Vagina (tissue), 2 donors: ENCODE results near the gene BAG5.

Experiments used
- CTCF ChIP-seq, 3 experiments: fragments of 450-650 bp in 2 of 3; fragments of 200-600 bp in 1 of 3; sonication (generic) in 1 of 3; IDR thresholded peaks; one replicate each; pipeline ENCODE4 v1.5.1; 2017 to 2019; ENCODE audit warnings: antibody characterized with exemption in 3 of 3, mild to moderate bottlenecking in 2 of 3, moderate library complexity in 2 of 3
- POLR2A ChIP-seq, 2 donors: fragments of 450-650 bp; IDR thresholded peaks; one replicate each; pipeline ENCODE4 v1.6.1; 2017; ENCODE audit warnings: antibody characterized with exemption in 2 of 2, mild to moderate bottlenecking in 2 of 2, moderate library complexity in 2 of 2
- POLR2AphosphoS5 ChIP-seq, 2 donors: sonication (generic); formaldehyde crosslinking; IDR thresholded peaks; one replicate each; pipeline ENCODE4 v1.9.0; 2017; ENCODE audit warnings: antibody characterized with exemption in 2 of 2, mild to moderate bottlenecking in 2 of 2, low read depth in 1 of 2; ENCODE audit not compliant: insufficient read depth in 1 of 2

- TF ChIP-seq CTCF (IDR thresholded peaks at IDR 0.05): no peak
- no peak for TF ChIP-seq POLR2AphosphoS5 (IDR thresholded peaks at IDR 0.05; ENCODE audit: insufficient read depth in 1 of 2, low read depth in 1 of 2)
- no peak for TF ChIP-seq POLR2A (IDR thresholded peaks at IDR 0.05)
Observed at GRCh38 chr14:103569408-103569807, 7.0 kb upstream of the BAG5 start.
